WTC11 (cell line): ENCODE results near the gene TGFBR1. TPM values are rescaled to one million over a fixed set of nuclear protein-coding genes. Genes with fewer than 3 reads are reported as not detected.
A peak's percentile ranks its signal among the peaks of the same experiment; 100 is the strongest.

ENCODE experiments used
- ATAC-seq: fragments of 200-7000 bp; cut with Tn5 transposase; 2 replicates; pipeline ENCODE4 v1.10.0; 2021; ENCODE audit warnings: mild to moderate bottlenecking, moderate library complexity
- CTCF ChIA-PET: fragments of 300-600 bp; sonication (Branson Sonifier 250); formaldehyde crosslinking; loops from one replicate; lab custom pipeline; 2021; ENCODE audit warnings: antibody characterized with exemption; lab: Charles Lee
- POLR2A ChIA-PET: fragments of 350-600 bp; sonication (Branson Sonifier 250); formaldehyde crosslinking; loops from one replicate; lab custom pipeline; 2021; ENCODE audit warnings: antibody characterized with exemption; lab: Charles Lee
- DNase-seq: peaks from one replicate; pipeline ENCODE4 v3.0.0; 2021; ENCODE audit warnings: low spot score
- H3K27ac Mint-ChIP-seq: 2 replicates; pipeline ENCODE4 v1.8.0; 2021; ENCODE audit warnings: mixed read lengths
- H3K27me3 Mint-ChIP-seq: 2 replicates; pipeline ENCODE4 v1.8.0; 2021; ENCODE audit warnings: low read depth, mild to moderate bottlenecking, moderate library complexity, mixed read lengths
- H3K36me3 Mint-ChIP-seq: 2 replicates; pipeline ENCODE4 v1.8.0; 2021; ENCODE audit warnings: mixed read lengths
- H3K4me1 Mint-ChIP-seq: 2 replicates; pipeline ENCODE4 v1.8.0; 2022; ENCODE audit warnings: mixed read lengths
- H3K4me3 Mint-ChIP-seq: 2 replicates; pipeline ENCODE4 v1.8.0; 2021; ENCODE audit warnings: mild to moderate bottlenecking, moderate library complexity, mixed read lengths
- H3K9me3 Mint-ChIP-seq: 2 replicates; pipeline ENCODE4 v1.8.0; 2021; ENCODE audit warnings: mixed read lengths
- ATF1 ChIP-seq: sonication (generic); formaldehyde crosslinking; IDR thresholded peaks from 2 replicates; pipeline ENCODE4 v1.8.1; 2023; ENCODE audit warnings: mild to moderate bottlenecking, moderate library complexity, missing genetic modification reagents
- CBFB ChIP-seq: sonication (generic); formaldehyde crosslinking; IDR thresholded peaks from 2 replicates; pipeline ENCODE4 v1.8.1; 2022; ENCODE audit warnings: mild to moderate bottlenecking, low read depth, missing genetic modification reagents
- CREM ChIP-seq: sonication (generic); formaldehyde crosslinking; IDR thresholded peaks from 2 replicates; pipeline ENCODE4 v1.8.1; 2022; ENCODE audit warnings: mild to moderate bottlenecking, missing genetic modification reagents, moderate library complexity
- ETV6 ChIP-seq: sonication (generic); formaldehyde crosslinking; IDR thresholded peaks from 2 replicates; pipeline ENCODE4 v1.8.1; 2022; ENCODE audit warnings: mild to moderate bottlenecking, missing genetic modification reagents
- FOXJ3 ChIP-seq: sonication (generic); formaldehyde crosslinking; IDR thresholded peaks from 2 replicates; pipeline ENCODE4 v1.9.0; 2021; ENCODE audit warnings: missing genetic modification reagents, mild to moderate bottlenecking, borderline replicate concordance
- FOXP4 ChIP-seq: sonication (generic); formaldehyde crosslinking; IDR thresholded peaks from 2 replicates; pipeline ENCODE4 v1.8.0; 2022; ENCODE audit warnings: mild to moderate bottlenecking, missing genetic modification reagents
- GABPB1 ChIP-seq: sonication (generic); formaldehyde crosslinking; IDR thresholded peaks from 2 replicates; pipeline ENCODE4 v1.8.1; 2023; ENCODE audit warnings: mild to moderate bottlenecking, missing genetic modification reagents
- GRHL2 ChIP-seq: fragments of 250-450 bp; sonication (Bioruptor Pico); IDR thresholded peaks from 2 replicates; pipeline ENCODE4 v1.8.0; 2022; ENCODE audit warnings: mild to moderate bottlenecking, moderate library complexity; ENCODE audit not compliant: insufficient replicate concordance, severe bottlenecking
- HMGA2 ChIP-seq: fragments of 250-450 bp; sonication (Bioruptor Pico); IDR thresholded peaks from 2 replicates; pipeline ENCODE4 v1.4.0; 2021; ENCODE audit warnings: mild to moderate bottlenecking, moderate library complexity
- IRF2 ChIP-seq: sonication (generic); formaldehyde crosslinking; IDR thresholded peaks from 2 replicates; pipeline ENCODE4 v1.8.0; 2022; ENCODE audit warnings: low read depth, missing genetic modification reagents, borderline replicate concordance
- MAX ChIP-seq: sonication (generic); formaldehyde crosslinking; IDR thresholded peaks from 2 replicates; pipeline ENCODE4 v1.8.0; 2022; ENCODE audit warnings: mild to moderate bottlenecking, missing genetic modification reagents
- MYBL2 ChIP-seq: sonication (generic); formaldehyde crosslinking; IDR thresholded peaks from 2 replicates; pipeline ENCODE4 v1.8.1; 2023; ENCODE audit warnings: mild to moderate bottlenecking, moderate library complexity, missing genetic modification reagents
- NFE2L1 ChIP-seq: sonication (generic); formaldehyde crosslinking; IDR thresholded peaks from 2 replicates; pipeline ENCODE4 v1.8.1; 2023; ENCODE audit warnings: missing genetic modification reagents
- NFYB ChIP-seq: sonication (generic); formaldehyde crosslinking; conservative IDR thresholded peaks from 2 replicates; pipeline ENCODE4 v1.8.0; 2022; ENCODE audit warnings: low read depth, missing genetic modification reagents
- NR3C1 ChIP-seq: sonication (generic); formaldehyde crosslinking; conservative IDR thresholded peaks from 2 replicates; pipeline ENCODE4 v1.8.1; 2023; ENCODE audit warnings: low read depth, mild to moderate bottlenecking, missing genetic modification reagents
- ZNF121 ChIP-seq: sonication (generic); formaldehyde crosslinking; IDR thresholded peaks from 2 replicates; pipeline ENCODE4 v1.8.0; 2023; ENCODE audit warnings: missing genetic modification reagents
- ZNF138 ChIP-seq: sonication (generic); formaldehyde crosslinking; conservative IDR thresholded peaks from 2 replicates; pipeline ENCODE4 v1.8.1; 2022; ENCODE audit warnings: mild to moderate bottlenecking, moderate library complexity, missing genetic modification reagents
- ZNF232 ChIP-seq: sonication (generic); formaldehyde crosslinking; IDR thresholded peaks from 2 replicates; pipeline ENCODE4 v1.8.0; 2022; ENCODE audit warnings: mild to moderate bottlenecking, missing genetic modification reagents
- ZNF396 ChIP-seq: fragments of 250-450 bp; sonication (Bioruptor Pico); IDR thresholded peaks from 2 replicates; pipeline ENCODE4 v1.8.0; 2021; ENCODE audit warnings: mild to moderate bottlenecking, moderate library complexity, borderline replicate concordance
- total RNA-seq: library from RNA; stranded (reverse); gene quantifications from 3 replicates; pipeline ENCODE4 v1.2.3, GENCODE V29; 2021
- TF ChIP-seq, protein P1 (sequence below): fragments of 250-450 bp; sonication (Bioruptor Pico); IDR thresholded peaks from 2 replicates; pipeline ENCODE4 v2.1.2; 2022; ENCODE audit warnings: mild to moderate bottlenecking, moderate library complexity
- TF ChIP-seq, protein P2 (sequence below): fragments of 250-450 bp; sonication (Bioruptor Pico); conservative IDR thresholded peaks from 2 replicates; pipeline ENCODE4 v1.9.0; 2021; ENCODE audit warnings: mild to moderate bottlenecking
- TF ChIP-seq, protein P3 (sequence below): fragments of 250-450 bp; sonication (Bioruptor Pico); IDR thresholded peaks from 2 replicates; pipeline ENCODE4 v1.9.0; 2021; ENCODE audit warnings: moderate library complexity, mild to moderate bottlenecking, inconsistent platforms, borderline replicate concordance
- TF ChIP-seq, protein P4 (sequence below): sonication (generic); formaldehyde crosslinking; IDR thresholded peaks from 2 replicates; pipeline ENCODE4 v1.8.1; 2022; ENCODE audit warnings: missing genetic modification reagents, borderline replicate concordance

TGFBR1 gene
- total RNA-seq, 1 experiment from 2014 or later, result 42.4 TPM

- TF ChIP-seq, protein P1, sequence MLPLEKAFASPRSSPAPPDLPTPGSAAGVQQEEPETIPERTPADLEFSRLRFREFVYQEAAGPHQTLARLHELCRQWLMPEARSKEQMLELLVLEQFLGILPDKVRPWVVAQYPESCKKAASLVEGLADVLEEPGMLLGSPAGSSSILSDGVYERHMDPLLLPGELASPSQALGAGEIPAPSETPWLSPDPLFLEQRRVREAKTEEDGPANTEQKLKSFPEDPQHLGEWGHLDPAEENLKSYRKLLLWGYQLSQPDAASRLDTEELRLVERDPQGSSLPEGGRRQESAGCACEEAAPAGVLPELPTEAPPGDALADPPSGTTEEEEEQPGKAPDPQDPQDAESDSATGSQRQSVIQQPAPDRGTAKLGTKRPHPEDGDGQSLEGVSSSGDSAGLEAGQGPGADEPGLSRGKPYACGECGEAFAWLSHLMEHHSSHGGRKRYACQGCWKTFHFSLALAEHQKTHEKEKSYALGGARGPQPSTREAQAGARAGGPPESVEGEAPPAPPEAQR (CRISPR knock-in tag), result no peak
- TF ChIP-seq MYBL2 (CRISPR knock-in tag) (no peak), NR3C1 (CRISPR knock-in tag) (no peak), IRF2 (CRISPR knock-in tag) (no peak), ZNF121 (CRISPR knock-in tag) (no peak)
- TF ChIP-seq, protein P2, sequence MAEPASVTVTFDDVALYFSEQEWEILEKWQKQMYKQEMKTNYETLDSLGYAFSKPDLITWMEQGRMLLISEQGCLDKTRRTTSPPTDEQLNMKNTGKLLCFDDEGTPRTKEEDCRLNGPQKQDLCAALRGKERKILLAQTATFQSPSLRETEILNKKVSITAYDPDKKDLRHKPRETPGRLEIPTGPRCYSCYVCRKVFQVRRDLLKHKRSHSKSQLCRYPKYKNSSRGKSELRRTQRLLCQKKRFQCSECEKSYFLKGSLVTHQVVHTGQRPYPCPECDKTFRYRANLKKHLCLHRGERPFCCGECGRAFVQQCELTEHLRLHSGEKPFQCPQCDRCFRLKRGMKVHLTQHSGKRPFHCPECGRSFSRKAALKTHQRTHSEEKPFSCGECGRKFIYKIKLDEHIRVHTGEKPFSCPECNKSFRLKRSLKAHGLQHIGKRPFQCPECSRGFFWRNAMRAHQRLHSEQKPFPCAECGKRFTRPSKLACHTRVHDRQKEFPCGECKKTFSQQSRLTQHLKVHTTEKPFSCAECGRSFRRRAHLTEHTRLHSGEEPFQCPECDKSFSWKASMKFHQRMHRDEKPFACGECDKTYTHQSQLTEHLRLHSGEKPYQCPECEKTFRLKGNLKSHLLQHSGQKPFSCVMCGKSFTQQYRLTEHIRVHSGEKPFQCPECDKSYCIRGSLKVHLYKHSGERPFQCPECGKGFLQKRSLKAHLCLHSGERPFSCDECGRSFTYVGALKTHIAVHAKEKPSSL (CRISPR knock-in tag), result no peak
- TF ChIP-seq, protein P3, sequence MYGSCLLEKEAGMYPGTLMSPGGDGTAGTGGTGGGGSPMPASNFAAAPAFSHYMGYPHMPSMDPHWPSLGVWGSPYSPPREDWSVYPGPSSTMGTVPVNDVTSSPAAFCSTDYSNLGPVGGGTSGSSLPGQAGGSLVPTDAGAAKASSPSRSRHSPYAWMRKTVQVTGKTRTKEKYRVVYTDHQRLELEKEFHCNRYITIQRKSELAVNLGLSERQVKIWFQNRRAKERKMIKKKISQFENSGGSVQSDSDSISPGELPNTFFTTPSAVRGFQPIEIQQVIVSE (CRISPR knock-in tag), result no peak
Measured at GRCh38 chr9:99167119-99167518, 62.2 kb downstream of the TGFBR1 start (continued).

DNA sequence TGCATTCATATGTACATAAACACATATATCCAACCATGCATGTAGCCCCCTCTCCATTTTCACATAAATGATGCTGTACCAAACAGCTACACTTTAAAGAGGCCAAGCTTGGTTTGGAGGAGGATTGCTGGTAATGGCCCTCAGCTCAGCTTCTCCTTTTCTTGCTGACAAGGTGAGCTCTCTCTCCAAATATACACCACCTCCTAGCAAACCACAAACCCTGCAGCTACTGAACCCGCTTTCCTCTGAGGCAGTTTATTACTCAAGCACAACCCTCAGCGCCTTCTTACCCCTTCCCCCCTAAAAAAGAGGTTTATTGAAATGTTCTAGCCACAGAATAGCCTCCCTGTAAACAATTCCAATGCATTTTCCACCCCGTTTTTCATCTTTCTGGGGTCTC, 62.8 kb downstream of the TGFBR1 start:
- TF ChIP-seq NFYB (CRISPR knock-in tag), result no peak
- no peak for TF ChIP-seq IRF2 (CRISPR knock-in tag)
- TF ChIP-seq ZNF232 (CRISPR knock-in tag), result no peak
- TF ChIP-seq GRHL2, result no peak
- no peak for TF ChIP-seq ETV6
- no peak for TF ChIP-seq MAX (CRISPR knock-in tag)
- TF ChIP-seq FOXJ3 (CRISPR knock-in tag), result no peak
- no peak for TF ChIP-seq GABPB1
- no peak for TF ChIP-seq ZNF396
- TF ChIP-seq HMGA2, result no peak
- TF ChIP-seq ATF1 (CRISPR knock-in tag), result no peak
- Mint-ChIP-seq H3K9me3 (no peaks in the 10 kb centered on the region), H3K36me3 (no peaks in the 10 kb centered on the region), H3K4me1 (peaks cover 51% of the 10 kb centered on the region), H3K27ac (no peak overlapping the region), H3K4me3 (no peak overlapping the region), H3K27me3 (peaks cover 18% of the 10 kb centered on the region)
- ChIA-PET CTCF (interaction anchor here (2.7 kb wide), 1 partner anchor 64 kb away, joined by 8 read pairs; no protein-coding TSS in a partner anchor), POLR2A (no interaction called here)
- ATAC-seq, result no peak
- DNase-seq, result no peak

- peak; percentile 49 for ATAC-seq
- no peaks in the 10 kb centered on the region for H3K36me3 Mint-ChIP-seq
- H3K4me1 Mint-ChIP-seq, result peaks cover 61% of the 10 kb centered on the region
- DNase-seq, result peak; percentile 22
- no peaks in the 10 kb centered on the region for H3K9me3 Mint-ChIP-seq
- peaks cover 18% of the 10 kb centered on the region for H3K27me3 Mint-ChIP-seq
- ChIA-PET POLR2A (no interaction called here), CTCF (interaction anchor here (1.0 to 2.7 kb wide), 4 partner anchors 9 to 63 kb away, joined by 3 to 13 read pairs (median 6); no protein-coding TSS in a partner anchor)
- TF ChIP-seq CREM (CRISPR knock-in tag) (no peak), CBFB (CRISPR knock-in tag) (no peak), FOXP4 (CRISPR knock-in tag) (no peak), ZNF138 (CRISPR knock-in tag) (no peak), NFE2L1 (no peak)
- TF ChIP-seq, protein P4, sequence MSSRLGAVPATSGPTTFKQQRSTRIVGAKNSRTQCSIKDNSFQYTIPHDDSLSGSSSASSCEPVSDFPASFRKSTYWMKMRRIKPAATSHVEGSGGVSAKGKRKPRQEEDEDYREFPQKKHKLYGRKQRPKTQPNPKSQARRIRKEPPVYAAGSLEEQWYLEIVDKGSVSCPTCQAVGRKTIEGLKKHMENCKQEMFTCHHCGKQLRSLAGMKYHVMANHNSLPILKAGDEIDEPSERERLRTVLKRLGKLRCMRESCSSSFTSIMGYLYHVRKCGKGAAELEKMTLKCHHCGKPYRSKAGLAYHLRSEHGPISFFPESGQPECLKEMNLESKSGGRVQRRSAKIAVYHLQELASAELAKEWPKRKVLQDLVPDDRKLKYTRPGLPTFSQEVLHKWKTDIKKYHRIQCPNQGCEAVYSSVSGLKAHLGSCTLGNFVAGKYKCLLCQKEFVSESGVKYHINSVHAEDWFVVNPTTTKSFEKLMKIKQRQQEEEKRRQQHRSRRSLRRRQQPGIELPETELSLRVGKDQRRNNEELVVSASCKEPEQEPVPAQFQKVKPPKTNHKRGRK (CRISPR knock-in tag), result no peak
- no peak overlapping the region; the same call in 1 of the 2 replicates for H3K27ac Mint-ChIP-seq
- peak overlapping the region; percentile 42 for H3K4me3 Mint-ChIP-seq
Measured at GRCh38 chr9:99169086-99169485, 64.2 kb downstream of the TGFBR1 start.
